Activated T-helper 17 cell treated with anti-CD3 and anti-CD28 coated beads, Interleukin-2, amount 50 U/mL, for 72 hours (primary cell): Measurements from ENCODE around the gene LRTM2. TPM values are rescaled to one million over a fixed set of nuclear protein-coding genes. Genes with fewer than 3 reads are reported as not detected.

Source experiments
- ATAC-seq: fragments of 150-1000 bp; cut with Tn5 transposase; replicated peaks from 2 replicates; pipeline ENCODE4 v1.10.0; 2021; ENCODE audit warnings: mild to moderate bottlenecking, moderate library complexity
- H3K27ac Mint-ChIP-seq: one replicate; pipeline ENCODE4 v1.8.0; 2022; ENCODE audit warnings: mixed read lengths
- H3K27me3 Mint-ChIP-seq: one replicate; pipeline ENCODE4 v1.8.0; 2022; ENCODE audit warnings: mixed read lengths
- H3K36me3 Mint-ChIP-seq: one replicate; pipeline ENCODE4 v1.8.0; 2022; ENCODE audit warnings: low read depth, mild to moderate bottlenecking, mixed read lengths
- H3K4me1 Mint-ChIP-seq: one replicate; pipeline ENCODE4 v1.8.0; 2022; ENCODE audit warnings: mixed read lengths
- H3K4me3 Mint-ChIP-seq: one replicate; pipeline ENCODE4 v1.8.0; 2022; ENCODE audit warnings: mild to moderate bottlenecking, mixed read lengths
- H3K9me3 Mint-ChIP-seq: one replicate; pipeline ENCODE4 v1.8.0; 2022; ENCODE audit warnings: mixed read lengths
- total RNA-seq, 2 donors: library from RNA; stranded (reverse); gene quantifications; one replicate each; pipeline ENCODE4 v1.2.3, GENCODE V29; 2022

The LRTM2 gene
- total RNA-seq, 2 donors from 2014 or later = not detected

DNA sequence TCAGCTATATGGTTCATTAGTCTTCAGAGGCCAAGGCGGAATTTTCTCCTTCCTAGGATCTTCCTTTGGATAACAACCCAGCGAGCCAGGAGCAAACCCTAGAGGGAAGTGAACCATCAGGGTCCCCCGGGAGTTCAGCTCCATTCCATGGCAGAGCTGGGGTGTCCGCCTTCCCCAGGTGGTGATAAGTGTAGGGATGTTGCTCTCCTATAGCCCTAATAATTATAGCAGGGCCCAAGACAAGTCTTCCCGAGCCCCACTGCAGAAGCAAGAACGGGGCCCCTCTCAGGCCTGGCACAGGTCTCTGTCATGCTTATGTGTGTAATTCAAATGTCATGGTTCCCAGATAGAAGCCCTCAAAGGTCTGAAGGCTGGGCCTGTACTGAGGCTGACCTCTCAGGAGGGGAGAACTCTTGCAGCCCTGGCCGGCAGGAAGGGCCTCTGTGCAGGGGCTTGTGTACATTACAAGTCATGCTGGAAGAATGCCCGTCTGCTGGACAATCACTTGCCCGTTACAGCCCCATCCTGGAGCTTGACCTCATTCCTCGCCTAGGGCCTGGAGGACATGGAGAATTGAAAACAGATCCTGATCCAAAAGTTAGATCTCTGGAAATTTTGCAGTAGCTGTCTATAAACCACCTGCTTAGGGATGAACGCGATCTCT, 17.3 kb downstream of the LRTM2 start:
- no peak overlapping the region for H3K4me3 Mint-ChIP-seq

DNA sequence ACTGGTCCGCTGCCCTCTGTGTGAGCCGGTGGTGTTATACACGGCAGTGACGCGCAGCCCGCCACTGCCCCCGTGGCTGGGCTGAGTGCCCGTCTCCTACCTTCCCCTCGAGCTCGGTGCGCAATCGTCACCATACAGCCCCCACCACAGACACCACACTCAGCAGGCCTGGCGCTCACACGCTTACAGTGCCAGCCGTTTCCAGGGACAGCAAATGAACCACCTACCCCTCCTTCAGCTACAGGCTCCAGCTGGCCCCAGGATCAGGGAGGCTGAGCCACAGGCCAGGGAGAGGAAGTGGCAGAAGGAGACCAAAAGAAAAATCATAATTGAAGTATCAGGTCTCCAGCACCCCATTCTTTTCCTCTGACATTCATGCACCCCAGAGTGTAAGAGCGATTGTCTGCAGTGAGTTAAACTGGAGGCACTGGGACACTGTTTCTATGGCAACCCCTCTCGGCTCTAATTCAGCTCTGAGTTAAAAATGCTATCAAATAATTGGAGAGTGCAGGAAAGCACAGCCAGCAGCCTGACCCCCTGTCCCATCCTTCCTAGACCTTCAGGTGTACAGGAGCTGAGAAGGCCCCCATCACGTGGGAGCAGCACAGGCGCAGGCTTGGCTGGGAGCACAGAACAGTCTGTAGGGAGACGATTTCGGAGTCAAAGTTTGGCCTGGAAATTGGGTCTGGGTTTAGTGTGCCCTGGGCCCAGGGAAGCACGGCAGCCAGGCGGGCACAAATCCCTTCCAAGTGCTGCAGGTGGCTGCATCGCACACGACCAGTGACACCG, 18.0 kb downstream of the LRTM2 start:
- H3K9me3 Mint-ChIP-seq = no peaks in the 10 kb centered on the region
- no peak overlapping the region for H3K27ac Mint-ChIP-seq
- no peak overlapping the region for H3K4me3 Mint-ChIP-seq
- H3K36me3 Mint-ChIP-seq = no peaks in the 10 kb centered on the region
- no peak for ATAC-seq
- H3K4me1 Mint-ChIP-seq = no peaks in the 10 kb centered on the region
- H3K27me3 Mint-ChIP-seq = peaks cover 7% of the 10 kb centered on the region

More for the DNA sequence above, 17.3 kb downstream of the LRTM2 start:
- Mint-ChIP-seq H3K9me3 (no peaks in the 10 kb centered on the region), H3K27ac (no peak overlapping the region), H3K36me3 (no peaks in the 10 kb centered on the region), H3K4me1 (no peaks in the 10 kb centered on the region), H3K27me3 (peaks cover 11% of the 10 kb centered on the region)
- ATAC-seq = no peak

DNA sequence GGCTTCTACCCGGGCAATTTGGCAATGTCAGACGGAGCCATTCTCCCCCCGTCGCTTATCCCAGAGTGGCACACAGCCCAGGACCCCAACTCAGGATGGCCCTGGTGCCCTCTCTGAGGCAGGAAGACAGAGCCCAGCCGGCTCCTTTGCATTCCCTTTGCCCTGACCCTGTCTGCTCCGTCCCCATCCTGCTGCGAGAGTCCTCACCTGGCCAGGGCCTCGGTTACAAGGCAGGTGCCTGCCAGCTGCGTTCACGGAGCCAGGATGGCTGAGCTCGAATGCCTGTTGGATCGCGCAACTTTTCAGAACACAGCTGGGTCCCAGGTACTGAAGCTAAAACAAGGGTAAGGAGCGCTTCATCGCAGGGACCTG, 18.6 kb downstream of the LRTM2 start:
- Mint-ChIP-seq H3K27ac (no peak overlapping the region), H3K36me3 (no peaks in the 10 kb centered on the region), H3K9me3 (no peaks in the 10 kb centered on the region), H3K4me1 (no peaks in the 10 kb centered on the region), H3K4me3 (no peak overlapping the region), H3K27me3 (peaks cover 5% of the 10 kb centered on the region)
- ATAC-seq = no peak

DNA sequence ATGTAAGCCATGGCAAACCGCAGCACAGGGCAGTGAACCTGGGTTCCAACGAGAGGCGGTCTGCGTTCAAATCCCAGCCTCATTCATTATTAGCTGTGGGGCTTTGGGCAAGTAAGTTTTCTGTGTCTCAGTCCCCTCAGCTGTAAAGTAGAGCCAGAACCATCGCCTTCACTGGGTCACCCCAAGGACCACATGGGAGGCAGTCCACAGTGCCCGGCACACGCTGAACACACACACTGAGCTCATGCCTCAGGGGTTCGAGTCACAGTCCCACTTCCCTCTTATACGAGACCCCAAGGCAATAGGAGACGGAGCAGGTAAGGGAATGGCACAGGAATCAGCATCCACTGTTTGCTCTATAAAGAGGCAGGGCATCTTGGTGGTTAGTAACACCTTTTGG, 19.1 kb downstream of the LRTM2 start:
- H3K27ac Mint-ChIP-seq = no peak overlapping the region
- no peak overlapping the region for H3K4me3 Mint-ChIP-seq
- no peaks in the 10 kb centered on the region for H3K36me3 Mint-ChIP-seq
- no peaks in the 10 kb centered on the region for H3K9me3 Mint-ChIP-seq
- no peak for ATAC-seq
- H3K4me1 Mint-ChIP-seq = no peaks in the 10 kb centered on the region
- peaks cover 7% of the 10 kb centered on the region for H3K27me3 Mint-ChIP-seq

DNA sequence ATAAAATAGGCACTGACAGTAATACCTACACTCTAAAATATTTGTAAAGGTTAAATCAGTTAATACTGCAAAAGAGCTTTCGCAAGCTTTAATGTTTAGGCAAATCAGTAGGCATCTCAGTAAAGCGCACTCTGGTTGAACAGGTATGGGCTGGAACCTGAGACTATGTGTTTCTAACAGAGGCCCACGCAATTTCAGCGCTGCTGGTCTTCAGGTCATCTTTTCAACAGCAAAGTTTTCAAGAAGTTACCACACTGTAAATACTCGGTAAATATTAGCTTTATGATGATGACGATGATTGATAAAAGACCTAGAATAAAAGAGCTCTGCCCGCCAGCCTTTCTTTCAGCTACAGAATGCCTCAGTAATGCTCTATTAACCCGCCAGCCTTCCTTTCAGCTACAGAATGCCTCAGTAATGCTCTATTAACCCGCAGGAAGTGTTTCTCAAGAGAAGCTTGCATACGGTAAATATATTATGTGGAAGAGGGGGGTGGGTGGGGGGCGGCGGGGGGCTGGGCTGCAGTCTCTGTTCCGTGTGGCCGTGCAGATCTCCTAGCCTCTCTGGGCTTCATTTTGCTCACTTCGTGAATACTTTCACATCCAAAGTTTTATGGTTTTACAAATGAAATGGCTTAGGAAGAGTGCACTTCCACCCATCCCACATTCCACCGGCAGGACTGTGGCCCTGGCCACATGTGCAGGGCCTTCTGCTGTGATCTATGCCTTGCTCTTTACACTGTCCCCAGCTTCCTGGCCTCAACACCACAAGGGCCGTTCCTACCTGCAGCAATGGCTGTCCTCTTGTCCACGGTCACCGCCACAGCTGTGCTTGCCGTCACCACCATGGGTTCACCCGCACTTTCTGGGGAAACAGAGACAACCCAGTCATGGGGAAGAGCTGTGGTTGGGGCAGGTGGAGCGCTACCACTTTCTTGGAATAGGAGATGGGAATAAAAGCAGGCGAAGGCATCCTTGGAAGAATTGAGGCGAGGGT, 19.9 kb downstream of the LRTM2 start:
- H3K36me3 Mint-ChIP-seq = no peaks in the 10 kb centered on the region
- ATAC-seq = no peak
- no peak overlapping the region for H3K4me3 Mint-ChIP-seq
- H3K4me1 Mint-ChIP-seq = no peaks in the 10 kb centered on the region
- H3K27ac Mint-ChIP-seq = no peak overlapping the region
- peaks cover 10% of the 10 kb centered on the region for H3K27me3 Mint-ChIP-seq
- no peaks in the 10 kb centered on the region for H3K9me3 Mint-ChIP-seq

DNA sequence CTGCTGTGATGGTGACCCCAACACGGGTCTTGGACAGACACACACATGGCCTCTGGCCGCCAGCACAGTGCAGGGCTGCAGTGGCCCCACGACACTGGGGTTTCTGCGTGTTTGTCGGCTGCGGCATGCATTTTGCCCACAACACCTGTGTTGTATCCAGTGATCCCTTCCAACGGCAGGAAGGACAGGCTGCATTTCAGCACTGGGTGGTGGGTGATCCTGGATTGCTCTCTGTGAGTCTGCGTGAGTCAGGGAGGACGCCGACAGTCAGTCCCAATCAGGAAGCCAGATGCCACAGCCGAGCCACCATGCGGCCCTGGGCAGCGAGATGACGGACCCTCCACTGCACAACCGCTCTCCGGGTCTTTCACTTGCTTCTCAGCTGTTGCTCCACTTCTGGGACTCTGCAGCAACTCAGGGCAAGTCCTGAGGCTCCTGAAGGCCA, 20.6 kb downstream of the LRTM2 start:
- peaks cover 9% of the 10 kb centered on the region for H3K27me3 Mint-ChIP-seq

GRCh38 chr12:1841586-1842182, 21.3 kb downstream of the LRTM2 start:
- peaks cover 9% of the 10 kb centered on the region for H3K27me3 Mint-ChIP-seq
- H3K4me3 Mint-ChIP-seq = no peak overlapping the region
- H3K27ac Mint-ChIP-seq = no peak overlapping the region
- H3K36me3 Mint-ChIP-seq = no peaks in the 10 kb centered on the region
- H3K9me3 Mint-ChIP-seq = no peaks in the 10 kb centered on the region
- ATAC-seq = no peak
- H3K4me1 Mint-ChIP-seq = no peaks in the 10 kb centered on the region

More for the DNA sequence above, 20.6 kb downstream of the LRTM2 start:
- Mint-ChIP-seq H3K27ac (no peak overlapping the region), H3K4me1 (no peaks in the 10 kb centered on the region), H3K9me3 (no peaks in the 10 kb centered on the region), H3K4me3 (no peak overlapping the region), H3K36me3 (no peaks in the 10 kb centered on the region)
- ATAC-seq = no peak

GRCh38 chr12:1842183-1842904, 22.0 kb downstream of the LRTM2 start:
- H3K4me3 Mint-ChIP-seq = no peak overlapping the region
- no peak overlapping the region for H3K27ac Mint-ChIP-seq
- no peak for ATAC-seq
- no peaks in the 10 kb centered on the region for H3K9me3 Mint-ChIP-seq
- H3K27me3 Mint-ChIP-seq = peaks cover 9% of the 10 kb centered on the region
- no peaks in the 10 kb centered on the region for H3K36me3 Mint-ChIP-seq
- H3K4me1 Mint-ChIP-seq = no peaks in the 10 kb centered on the region

DNA sequence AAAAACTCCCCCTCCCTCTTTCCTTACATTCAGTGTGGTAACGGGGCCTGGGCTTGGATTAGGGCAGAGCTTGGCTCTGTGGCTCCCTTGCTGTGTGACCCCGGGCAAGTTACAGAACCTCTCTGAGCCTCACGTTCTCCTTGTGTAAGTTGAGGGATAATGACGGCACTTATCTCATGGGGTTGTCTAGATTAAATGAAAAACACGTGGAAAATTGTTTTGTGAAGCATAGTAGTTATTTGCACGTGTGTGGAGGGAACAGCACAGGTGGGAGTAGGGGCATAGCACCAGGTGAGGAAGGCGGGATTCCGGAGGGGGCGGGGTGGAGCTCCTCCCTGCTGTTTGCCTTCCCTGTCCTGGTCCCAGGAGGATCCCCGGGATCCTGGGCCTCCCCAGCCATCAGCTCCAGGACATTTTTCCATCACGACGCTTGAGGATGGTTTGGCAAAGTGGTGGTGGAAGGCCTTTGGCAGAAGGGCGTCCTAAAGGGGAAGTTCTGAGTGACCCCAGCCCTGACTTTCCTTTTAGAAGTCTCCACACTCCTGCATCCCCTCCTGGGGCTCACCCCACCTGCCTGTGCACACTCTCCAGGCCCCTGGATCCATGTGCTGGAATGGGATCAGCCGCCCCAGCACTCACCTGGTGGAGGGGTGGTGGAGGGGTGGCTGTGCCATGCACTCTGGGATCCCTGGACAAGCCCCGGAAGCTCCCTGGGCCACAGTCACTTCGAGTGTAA, 22.7 kb downstream of the LRTM2 start:
- Mint-ChIP-seq H3K4me3 (no peak overlapping the region), H3K4me1 (no peaks in the 10 kb centered on the region), H3K27ac (no peak overlapping the region), H3K9me3 (no peaks in the 10 kb centered on the region), H3K36me3 (no peaks in the 10 kb centered on the region), H3K27me3 (peaks cover 9% of the 10 kb centered on the region)
- no peak for ATAC-seq

GRCh38 chr12:1843641-1844005, 23.3 kb downstream of the LRTM2 start:
- no peak for ATAC-seq
- no peaks in the 10 kb centered on the region for H3K36me3 Mint-ChIP-seq
- H3K4me1 Mint-ChIP-seq = no peaks in the 10 kb centered on the region
- H3K4me3 Mint-ChIP-seq = no peak overlapping the region
- H3K27ac Mint-ChIP-seq = no peak overlapping the region
- H3K27me3 Mint-ChIP-seq = peaks cover 9% of the 10 kb centered on the region
- H3K9me3 Mint-ChIP-seq = no peaks in the 10 kb centered on the region

DNA sequence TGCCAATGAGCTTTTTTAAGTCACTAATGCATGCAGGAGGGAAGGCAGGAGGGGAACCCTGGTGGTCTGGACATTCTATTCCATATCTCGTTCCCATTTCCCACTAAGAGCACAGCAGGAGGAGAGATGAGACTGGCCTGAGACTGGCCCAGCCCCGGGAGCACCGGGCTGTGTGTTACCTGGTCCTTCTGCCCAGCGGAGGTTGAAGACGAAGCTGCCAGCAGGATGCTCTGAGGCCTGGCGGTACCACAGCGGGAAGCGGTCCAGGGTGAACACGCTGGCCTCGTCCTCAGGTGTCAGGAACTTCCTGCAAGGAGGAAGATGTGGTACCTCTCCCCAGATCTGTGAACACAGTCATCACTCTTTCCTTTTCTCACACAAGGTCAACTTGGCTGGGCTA, 23.9 kb downstream of the LRTM2 start:
- Mint-ChIP-seq H3K27me3 (peaks cover 12% of the 10 kb centered on the region), H3K4me3 (no peak overlapping the region)

DNA sequence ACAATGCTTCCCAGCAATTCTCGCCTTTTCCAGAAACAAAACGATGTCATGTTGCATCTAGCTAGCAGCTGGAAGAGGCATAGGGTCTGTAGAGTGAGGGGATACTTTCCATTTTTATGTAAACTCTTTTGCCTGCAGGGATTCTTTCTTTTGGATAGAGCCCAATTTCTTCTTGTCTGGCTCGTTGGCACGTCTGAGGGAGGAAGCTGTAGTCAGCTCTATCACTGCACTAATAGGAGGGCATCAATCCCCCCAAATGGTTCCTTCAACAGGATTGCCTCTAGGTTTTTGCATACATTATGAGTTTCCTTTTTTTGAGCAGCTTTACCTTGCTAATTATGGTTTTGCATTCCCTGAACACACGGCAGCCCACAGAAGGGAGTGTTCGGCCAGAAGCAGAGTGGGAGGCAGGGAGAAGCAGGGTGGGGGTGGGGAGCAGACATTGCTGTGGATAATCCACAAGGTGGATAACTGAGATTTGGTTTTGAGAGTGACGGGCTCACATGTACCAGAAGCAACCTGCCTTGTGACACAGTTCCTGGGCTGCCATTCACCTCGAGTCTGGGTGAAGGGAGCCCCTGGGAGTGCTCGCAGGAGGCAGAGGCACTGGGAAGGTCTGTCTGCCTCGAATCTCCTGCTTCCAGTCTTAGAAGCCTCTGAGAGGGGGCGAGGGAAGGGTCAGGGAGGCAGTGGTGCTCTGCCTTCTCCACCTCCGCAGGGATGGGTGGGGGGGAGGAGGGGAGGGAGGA, 24.5 kb downstream of the LRTM2 start:
- Mint-ChIP-seq H3K36me3 (no peaks in the 10 kb centered on the region), H3K4me1 (no peaks in the 10 kb centered on the region), H3K9me3 (no peaks in the 10 kb centered on the region), H3K27ac (no peak overlapping the region), H3K27me3 (peaks cover 12% of the 10 kb centered on the region), H3K4me3 (no peak overlapping the region)
- ATAC-seq = no peak

More for the DNA sequence above, 23.9 kb downstream of the LRTM2 start:
- ATAC-seq = no peak
- Mint-ChIP-seq H3K36me3 (no peaks in the 10 kb centered on the region), H3K4me1 (no peaks in the 10 kb centered on the region), H3K27ac (no peak overlapping the region), H3K9me3 (no peaks in the 10 kb centered on the region)

DNA sequence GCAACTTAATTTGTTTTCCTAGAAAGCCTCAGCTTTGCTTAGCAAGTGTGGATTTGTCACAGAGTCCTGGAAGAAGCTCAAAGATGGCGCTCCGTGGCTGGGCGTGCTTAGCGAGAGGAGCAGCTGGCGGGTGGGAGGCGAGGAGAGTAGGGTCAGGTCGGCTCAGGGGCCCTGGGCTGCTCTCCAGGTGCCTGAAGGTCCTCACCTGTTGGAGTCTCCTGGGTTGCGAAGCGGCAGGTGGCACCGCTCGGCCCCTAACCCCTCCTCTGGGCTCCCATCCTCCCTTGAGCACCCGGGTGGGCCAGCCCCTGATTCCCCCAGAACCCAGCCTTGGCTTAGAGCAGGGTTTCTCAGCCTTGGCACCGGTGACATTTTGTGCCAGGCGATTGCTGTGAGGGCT, 25.1 kb downstream of the LRTM2 start:
- Mint-ChIP-seq H3K4me1 (no peaks in the 10 kb centered on the region), H3K27me3 (peaks cover 12% of the 10 kb centered on the region), H3K36me3 (no peaks in the 10 kb centered on the region), H3K9me3 (no peaks in the 10 kb centered on the region), H3K27ac (no peak overlapping the region), H3K4me3 (no peak overlapping the region)
- ATAC-seq = no peak
